ENCODE results near the gene TRABD2B. TPM values are rescaled to one million over a fixed set of nuclear protein-coding genes. Genes with fewer than 3 reads are reported as not detected.
A peak's percentile ranks its signal among the peaks of the same experiment; 100 is the strongest.

The TRABD2B gene
- total RNA-seq, 4 donors from 2014 or later = 0.05 to 0.15 (median 0.12) TPM

- ATAC-seq = no peak
- DNase-seq = no peak
- no peaks in the 10 kb centered on the region for H3K27me3 ChIP-seq
- H3K36me3 ChIP-seq = no peaks in the 10 kb centered on the region
- no peak overlapping the region for H3K4me3 ChIP-seq
- no peaks in the 10 kb centered on the region for H3K9me3 ChIP-seq
- intact Hi-C loops (cut with DNase I; ENCODE audit: low total_unique reads) = no loop called here
- H3K4me1 ChIP-seq = peaks cover 0 to 9% of the 10 kb centered on the region in 2 donors
- H3K27ac ChIP-seq = no peak overlapping the region
- in situ Hi-C loops (cut with MboI; ENCODE audit: low sequenced_read_pairs in 4 of 4) = no loop called here
- TF ChIP-seq CTCF (IDR thresholded peaks at IDR 0.05 in 4 of 5, conservative IDR thresholded peaks at IDR 0.05 in 1 of 5) (no peak), POLR2A (IDR thresholded peaks at IDR 0.05) (no peak)
These were observed 56.9 kb downstream of the TRABD2B start for GRCh38 chr1:47940326-47940725.

GRCh38 chr1:47938520-47938919 lies 58.7 kb downstream of the TRABD2B start:
- in situ Hi-C loops (cut with MboI; ENCODE audit: low sequenced_read_pairs in 4 of 4) = no loop called here
- H3K4me1 ChIP-seq = peaks cover 0 to 16% of the 10 kb centered on the region in 2 donors
- no peak for DNase-seq
- ATAC-seq = no peak
- no peaks in the 10 kb centered on the region for H3K36me3 ChIP-seq
- intact Hi-C loops (cut with DNase I; ENCODE audit: low total_unique reads) = no loop called here
- peak overlapping the region in 2 of 4 donors; percentile 16 to 46 for H3K27ac ChIP-seq
- H3K27me3 ChIP-seq = no peaks in the 10 kb centered on the region
- TF ChIP-seq POLR2A (IDR thresholded peaks at IDR 0.05) (no peak), CTCF (IDR thresholded peaks at IDR 0.05 in 4 of 5, conservative IDR thresholded peaks at IDR 0.05 in 1 of 5) (no peak)
- H3K4me3 ChIP-seq = no peak overlapping the region
- H3K9me3 ChIP-seq = no peaks in the 10 kb centered on the region

GRCh38 chr1:47937586-47938254 lies 59.5 kb downstream of the TRABD2B start:
- Histone ChIP-seq H3K36me3 (no peaks in the 10 kb centered on the region), H3K4me1 (peaks cover 0 to 19% of the 10 kb centered on the region in 2 donors), H3K27me3 (no peaks in the 10 kb centered on the region), H3K4me3 (no peak overlapping the region), H3K27ac (peak overlapping the region in 3 of 4 donors; percentile 7 to 46 (median 16)), H3K9me3 (no peaks in the 10 kb centered on the region)
- ATAC-seq (no peak), DNase-seq (no peak)
- intact Hi-C loops (cut with DNase I; ENCODE audit: low total_unique reads) (no loop called here), in situ Hi-C loops (cut with MboI; ENCODE audit: low sequenced_read_pairs in 4 of 4) (no loop called here)
- TF ChIP-seq POLR2A (IDR thresholded peaks at IDR 0.05) (no peak), CTCF (IDR thresholded peaks at IDR 0.05 in 4 of 5, conservative IDR thresholded peaks at IDR 0.05 in 1 of 5) (no peak)

GRCh38 chr1:47936916-47937551 lies 60.2 kb downstream of the TRABD2B start:
- in situ Hi-C loops (cut with MboI; ENCODE audit: low sequenced_read_pairs in 4 of 4) (no loop called here), intact Hi-C loops (cut with DNase I; ENCODE audit: low total_unique reads) (no loop called here)
- H3K27me3 ChIP-seq = no peaks in the 10 kb centered on the region
- no peaks in the 10 kb centered on the region for H3K9me3 ChIP-seq
- TF ChIP-seq CTCF (IDR thresholded peaks at IDR 0.05 in 4 of 5, conservative IDR thresholded peaks at IDR 0.05 in 1 of 5) (no peak), POLR2A (IDR thresholded peaks at IDR 0.05) (no peak)
- H3K36me3 ChIP-seq = no peaks in the 10 kb centered on the region
- H3K27ac ChIP-seq = no peak overlapping the region
- DNase-seq (no peak), ATAC-seq (no peak)
- no peak overlapping the region for H3K4me3 ChIP-seq
- H3K4me1 ChIP-seq = peaks cover 0 to 19% of the 10 kb centered on the region in 2 donors
